GM20431 (cell line): ENCODE measurements around the gene PIM2.

Experiments used
- in situ Hi-C: fragments of 300-500 bp; cut with MseI, MboI; formaldehyde crosslinking; loops from one replicate; pipeline ENCODE4 v1.15.0; 2020; ENCODE audit warnings: low sequenced_read_pairs; ENCODE audit not compliant: unreplicated experiment

PIM2 gene

GRCh38 chrX:48909703-48910294 is 9.0 kb downstream of the PIM2 start:
- in situ Hi-C loops, result no loop called here

GRCh38 chrX:48908600-48908999 is 10.2 kb downstream of the PIM2 start:
- in situ Hi-C loops, result no loop called here

GRCh38 chrX:48905090-48905790 is 13.6 kb downstream of the PIM2 start:
- in situ Hi-C loops, result no loop called here

GRCh38 chrX:48904626-48905025 is 14.2 kb downstream of the PIM2 start:
- in situ Hi-C loops, result no loop called here

GRCh38 chrX:48904180-48904579 is 14.6 kb downstream of the PIM2 start:
- in situ Hi-C loops, result no loop called here

- in situ Hi-C loops, result no loop called here
Observed at GRCh38 chrX:48903290-48903689, 15.5 kb downstream of the PIM2 start.

GRCh38 chrX:48902776-48903175 is 16.0 kb downstream of the PIM2 start:
- in situ Hi-C loops, result no loop called here

GRCh38 chrX:48902135-48902534 is 16.7 kb downstream of the PIM2 start:
- in situ Hi-C loops, result no loop called here

GRCh38 chrX:48901069-48901468 is 17.8 kb downstream of the PIM2 start:
- in situ Hi-C loops, result no loop called here

- in situ Hi-C loops, result no loop called here
Observed at GRCh38 chrX:48899078-48899410, 19.8 kb downstream of the PIM2 start.

GRCh38 chrX:48897625-48898306 is 21.1 kb downstream of the PIM2 start, which contains the start of the genes PQBP1 and TIMM17B:
PQBP1 (plus strand) TSS chrX:48897930; CDS start chrX:48898510, 580 bp downstream.
TIMM17B (minus strand) TSS chrX:48897768; CDS start chrX:48897749, 19 bp downstream.
- in situ Hi-C loops, result no loop called here

- in situ Hi-C loops, result no loop called here
Observed at GRCh38 chrX:48897157-48897624, 21.6 kb downstream of the PIM2 start.

GRCh38 chrX:48896611-48897011 is 22.2 kb downstream of the PIM2 start:
- in situ Hi-C loops, result no loop called here

GRCh38 chrX:48894891-48895290 is 23.9 kb downstream of the PIM2 start:
- in situ Hi-C loops, result no loop called here

- in situ Hi-C loops, result no loop called here
Observed at GRCh38 chrX:48893556-48894348, 25.1 kb downstream of the PIM2 start.

- in situ Hi-C loops, result no loop called here
Observed at GRCh38 chrX:48892896-48893295, 25.9 kb downstream of the PIM2 start.

GRCh38 chrX:48891402-48892288 is 27.2 kb downstream of the PIM2 start:
- in situ Hi-C loops, result no loop called here

GRCh38 chrX:48890934-48891401 is 27.9 kb downstream of the PIM2 start:
- in situ Hi-C loops, result no loop called here

- in situ Hi-C loops, result no loop called here
Observed at GRCh38 chrX:48890296-48890925, 28.4 kb downstream of the PIM2 start.
